HG03159 (cell line): ENCODE results near the gene TEX13A.

Experiments used
- ATAC-seq: cut with Tn5 transposase; IDR thresholded peaks from one replicate; pipeline ENCODE4 v1.9.1; 2021; ENCODE audit warnings: mild to moderate bottlenecking, moderate library complexity; ENCODE audit not compliant: unreplicated experiment

Gene TEX13A

DNA sequence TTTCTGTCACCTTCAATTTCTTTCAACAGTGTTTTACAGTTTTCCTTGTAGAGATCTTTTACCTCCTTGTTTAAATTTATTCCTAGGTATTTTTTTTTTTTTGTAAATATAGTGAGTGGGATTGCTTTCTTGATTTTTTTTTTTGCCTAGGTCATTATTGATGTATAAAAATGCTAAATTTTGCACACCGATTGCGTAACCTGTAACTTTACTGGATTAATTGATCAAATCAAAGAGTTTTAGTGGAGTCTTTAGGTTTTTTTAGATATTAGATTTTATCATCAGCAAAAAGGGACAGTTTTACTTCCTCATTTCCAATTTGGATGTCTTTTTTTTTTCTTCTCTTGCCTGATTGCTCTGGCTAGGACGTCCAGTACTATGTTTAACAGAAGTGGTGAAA is 40.9 kb downstream of the TEX13A start:
- no peak for ATAC-seq

DNA sequence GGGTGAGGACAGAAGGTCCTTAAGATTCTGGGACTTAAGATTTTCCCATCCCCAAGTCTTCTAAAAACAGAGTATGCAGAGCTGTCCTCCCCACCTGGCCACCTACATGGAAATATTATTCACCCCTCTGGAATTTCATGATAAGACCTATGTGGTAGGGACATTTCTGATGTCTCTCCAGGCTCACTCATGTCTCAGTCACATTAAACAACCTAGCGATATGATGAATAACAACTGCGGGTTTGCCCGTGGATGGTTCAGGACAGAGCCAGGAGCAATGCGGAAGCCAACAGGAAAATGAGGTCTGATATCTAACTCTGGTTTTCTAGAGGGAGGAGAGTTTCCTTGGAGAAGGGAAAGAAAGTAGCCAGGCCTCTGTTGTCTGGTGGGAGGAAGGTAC is 47.4 kb downstream of the TEX13A start:
- no peak for ATAC-seq
